WTC11 (cell line): Measurements from ENCODE around the gene SLC5A12. TPM values are rescaled to one million over a fixed set of nuclear protein-coding genes. Genes with fewer than 3 reads are reported as not detected.

Experiments used
- ATAC-seq: fragments of 200-7000 bp; cut with Tn5 transposase; 2 replicates; pipeline ENCODE4 v1.10.0; 2021; ENCODE audit warnings: mild to moderate bottlenecking, moderate library complexity
- CTCF ChIA-PET: fragments of 300-600 bp; sonication (Branson Sonifier 250); formaldehyde crosslinking; loops from one replicate; lab custom pipeline; 2021; ENCODE audit warnings: antibody characterized with exemption; lab: Charles Lee
- POLR2A ChIA-PET: fragments of 350-600 bp; sonication (Branson Sonifier 250); formaldehyde crosslinking; loops from one replicate; lab custom pipeline; 2021; ENCODE audit warnings: antibody characterized with exemption; lab: Charles Lee
- DNase-seq: peaks from one replicate; pipeline ENCODE4 v3.0.0; 2021; ENCODE audit warnings: low spot score
- H3K27ac Mint-ChIP-seq: 2 replicates; pipeline ENCODE4 v1.8.0; 2021; ENCODE audit warnings: mixed read lengths
- H3K27me3 Mint-ChIP-seq: 2 replicates; pipeline ENCODE4 v1.8.0; 2021; ENCODE audit warnings: low read depth, mild to moderate bottlenecking, moderate library complexity, mixed read lengths
- H3K36me3 Mint-ChIP-seq: 2 replicates; pipeline ENCODE4 v1.8.0; 2021; ENCODE audit warnings: mixed read lengths
- H3K4me1 Mint-ChIP-seq: 2 replicates; pipeline ENCODE4 v1.8.0; 2022; ENCODE audit warnings: mixed read lengths
- H3K4me3 Mint-ChIP-seq: 2 replicates; pipeline ENCODE4 v1.8.0; 2021; ENCODE audit warnings: mild to moderate bottlenecking, moderate library complexity, mixed read lengths
- H3K9me3 Mint-ChIP-seq: 2 replicates; pipeline ENCODE4 v1.8.0; 2021; ENCODE audit warnings: mixed read lengths
- AFF4 ChIP-seq: sonication (generic); formaldehyde crosslinking; IDR thresholded peaks from 2 replicates; pipeline ENCODE4 v1.8.1; 2023; ENCODE audit warnings: mild to moderate bottlenecking, missing genetic modification reagents, borderline replicate concordance
- AR ChIP-seq: fragments of 250-450 bp; sonication (Bioruptor Pico); IDR thresholded peaks from 2 replicates; pipeline ENCODE4 v1.9.0; 2021; ENCODE audit warnings: mild to moderate bottlenecking
- ARID4B ChIP-seq: sonication (generic); formaldehyde crosslinking; IDR thresholded peaks from 2 replicates; pipeline ENCODE4 v1.8.0; 2023; ENCODE audit warnings: missing genetic modification reagents, mild to moderate bottlenecking, borderline replicate concordance
- ATF6 ChIP-seq: sonication (generic); formaldehyde crosslinking; IDR thresholded peaks from 2 replicates; pipeline ENCODE4 v1.8.1; 2023; ENCODE audit warnings: mild to moderate bottlenecking, missing genetic modification reagents
- EMX1 ChIP-seq: fragments of 250-450 bp; sonication (Bioruptor Pico); IDR thresholded peaks from 2 replicates; pipeline ENCODE4 v1.8.0; 2021; ENCODE audit warnings: mild to moderate bottlenecking
- HMGXB4 ChIP-seq: sonication (generic); formaldehyde crosslinking; IDR thresholded peaks from 2 replicates; pipeline ENCODE4 v1.8.1; 2023; ENCODE audit warnings: mild to moderate bottlenecking, moderate library complexity, missing genetic modification reagents
- IRF1 ChIP-seq: sonication (generic); formaldehyde crosslinking; IDR thresholded peaks from 2 replicates; pipeline ENCODE4 v1.8.0; 2023; ENCODE audit warnings: missing genetic modification reagents
- JUN ChIP-seq: sonication (generic); formaldehyde crosslinking; IDR thresholded peaks from 2 replicates; pipeline ENCODE4 v1.8.0; 2023; ENCODE audit warnings: mild to moderate bottlenecking, missing genetic modification reagents
- MAX ChIP-seq: sonication (generic); formaldehyde crosslinking; IDR thresholded peaks from 2 replicates; pipeline ENCODE4 v1.8.0; 2022; ENCODE audit warnings: mild to moderate bottlenecking, missing genetic modification reagents
- MXD4 ChIP-seq: fragments of 250-450 bp; sonication (Bioruptor Pico); IDR thresholded peaks from 2 replicates; pipeline ENCODE4 v1.8.0; 2021; ENCODE audit warnings: mild to moderate bottlenecking, moderate library complexity, borderline replicate concordance
- NFYB ChIP-seq: sonication (generic); formaldehyde crosslinking; conservative IDR thresholded peaks from 2 replicates; pipeline ENCODE4 v1.8.0; 2022; ENCODE audit warnings: low read depth, missing genetic modification reagents
- NR1H2 ChIP-seq: sonication (generic); formaldehyde crosslinking; IDR thresholded peaks from 2 replicates; pipeline ENCODE4 v1.9.0; 2021; ENCODE audit warnings: mild to moderate bottlenecking, moderate library complexity, missing genetic modification reagents
- NR3C1 ChIP-seq: sonication (generic); formaldehyde crosslinking; conservative IDR thresholded peaks from 2 replicates; pipeline ENCODE4 v1.8.1; 2023; ENCODE audit warnings: low read depth, mild to moderate bottlenecking, missing genetic modification reagents
- RORB ChIP-seq: fragments of 250-450 bp; sonication (Bioruptor Pico); IDR thresholded peaks from 2 replicates; pipeline ENCODE4 v1.9.0; 2021; ENCODE audit warnings: mild to moderate bottlenecking
- TEAD1 ChIP-seq: sonication (generic); formaldehyde crosslinking; IDR thresholded peaks from 2 replicates; pipeline ENCODE4 v1.8.0; 2022; ENCODE audit warnings: mild to moderate bottlenecking, missing genetic modification reagents
- ZMAT4 ChIP-seq: fragments of 250-450 bp; sonication (Bioruptor Pico); IDR thresholded peaks from 2 replicates; pipeline ENCODE4 v1.9.0; 2021; ENCODE audit warnings: mild to moderate bottlenecking
- ZNF281 ChIP-seq: sonication (generic); formaldehyde crosslinking; IDR thresholded peaks from 2 replicates; pipeline ENCODE4 v1.8.0; 2023; ENCODE audit warnings: mild to moderate bottlenecking, missing genetic modification reagents
- total RNA-seq: library from RNA; stranded (reverse); gene quantifications from 3 replicates; pipeline ENCODE4 v1.2.3, GENCODE V29; 2021

Gene SLC5A12
- total RNA-seq, 1 experiment from 2014 or later: 1.9 TPM

GRCh38 chr11:26765323-26765722 is 43.5 kb upstream of the SLC5A12 start (continued):
- no peak for TF ChIP-seq ARID4B
- TF ChIP-seq MAX (CRISPR knock-in tag): no peak
- no peak for TF ChIP-seq ATF6 (CRISPR knock-in tag)
- no peak for TF ChIP-seq TEAD1 (CRISPR knock-in tag)
- TF ChIP-seq EMX1 (CRISPR knock-in tag): no peak
- no peak for TF ChIP-seq HMGXB4 (CRISPR knock-in tag)
- no peak for TF ChIP-seq MXD4
- TF ChIP-seq AR (CRISPR knock-in tag): no peak

- no peak for ATAC-seq
- ChIA-PET CTCF (no interaction called here), POLR2A (no interaction called here)
- Mint-ChIP-seq H3K4me3 (no peak overlapping the region), H3K27ac (no peak overlapping the region), H3K9me3 (no peaks in the 10 kb centered on the region; the same call in 1 of the 2 replicates), H3K27me3 (peaks cover under 1% of the 10 kb centered on the region; the same call in 1 of the 2 replicates), H3K4me1 (peaks cover 22% of the 10 kb centered on the region), H3K36me3 (no peaks in the 10 kb centered on the region)
- no peak for DNase-seq
- no peak for TF ChIP-seq ZMAT4 (CRISPR knock-in tag)
- no peak for TF ChIP-seq IRF1
- TF ChIP-seq NR3C1 (CRISPR knock-in tag): no peak
- TF ChIP-seq AFF4 (CRISPR knock-in tag): no peak
- no peak for TF ChIP-seq JUN (CRISPR knock-in tag)
- no peak for TF ChIP-seq ZNF281
- no peak for TF ChIP-seq NFYB (CRISPR knock-in tag)
- TF ChIP-seq NR1H2: no peak
- no peak for TF ChIP-seq RORB
These were observed 43.0 kb upstream of the SLC5A12 start for GRCh38 chr11:26764825-26765224.
